ENCODE results near the gene FBXO36. TPM values are rescaled to one million over a fixed set of nuclear protein-coding genes. Genes with fewer than 3 reads are reported as not detected.

Gene FBXO36
- total RNA-seq, 1 experiment from 2014 or later = 2.6 TPM

- Histone ChIP-seq H3K4me1 (ENCODE audit: low read length) (no peaks in the 10 kb centered on the region), H3K27ac (ENCODE audit: low read length) (no peak overlapping the region), H3K9me3 (ENCODE audit: low read length) (no peaks in the 10 kb centered on the region), H3K9ac (ENCODE audit: low read length) (no peak overlapping the region), H3K27me3 (ENCODE audit: low read length) (no peaks in the 10 kb centered on the region), H4K20me1 (ENCODE audit: insufficient read depth, low read depth, low read length) (no peaks in the 10 kb centered on the region), H2AFZ (ENCODE audit: low read length) (no peak overlapping the region), H3K36me3 (ENCODE audit: insufficient read depth, low read length) (no peaks in the 10 kb centered on the region), H3K9me2 (replicated peaks; ENCODE audit: insufficient read depth, low read length) (no peaks in the 10 kb centered on the region), H3K79me2 (ENCODE audit: low read length) (no peaks in the 10 kb centered on the region), H3K4me2 (ENCODE audit: low read depth, low read length, poor library complexity, severe bottlenecking) (no peak overlapping the region), H3K4me3 (ENCODE audit: low read length) (no peak overlapping the region)
- no peak for DNase-seq
Measured at GRCh38 chr2:230016844-230017243, 94.5 kb downstream of the FBXO36 start.

GRCh38 chr2:230018153-230018552 is 95.8 kb downstream of the FBXO36 start:
- H4K20me1 ChIP-seq (ENCODE audit: insufficient read depth, low read depth, low read length) = no peaks in the 10 kb centered on the region
- H2AFZ ChIP-seq (ENCODE audit: low read length) = no peak overlapping the region
- no peaks in the 10 kb centered on the region for H3K9me3 ChIP-seq (ENCODE audit: low read length)
- no peaks in the 10 kb centered on the region for H3K4me1 ChIP-seq (ENCODE audit: low read length)
- no peaks in the 10 kb centered on the region for H3K27me3 ChIP-seq (ENCODE audit: low read length)
- DNase-seq = no peak
- no peak overlapping the region for H3K4me3 ChIP-seq (ENCODE audit: low read length)
- no peaks in the 10 kb centered on the region for H3K79me2 ChIP-seq (ENCODE audit: low read length)
- H3K36me3 ChIP-seq (ENCODE audit: insufficient read depth, low read length) = no peaks in the 10 kb centered on the region
- H3K27ac ChIP-seq (ENCODE audit: low read length) = no peak overlapping the region
- H3K4me2 ChIP-seq (ENCODE audit: low read depth, low read length, poor library complexity, severe bottlenecking) = no peak overlapping the region
- H3K9ac ChIP-seq (ENCODE audit: low read length) = no peak overlapping the region
- H3K9me2 ChIP-seq (replicated peaks; ENCODE audit: insufficient read depth, low read length) = no peaks in the 10 kb centered on the region

- H3K79me2 ChIP-seq (ENCODE audit: low read length) = no peaks in the 10 kb centered on the region
- H3K4me2 ChIP-seq (ENCODE audit: low read depth, low read length, poor library complexity, severe bottlenecking) = no peak overlapping the region
- no peaks in the 10 kb centered on the region for H3K36me3 ChIP-seq (ENCODE audit: insufficient read depth, low read length)
- no peaks in the 10 kb centered on the region for H3K9me2 ChIP-seq (replicated peaks; ENCODE audit: insufficient read depth, low read length)
- no peak overlapping the region for H2AFZ ChIP-seq (ENCODE audit: low read length)
- H3K9ac ChIP-seq (ENCODE audit: low read length) = no peak overlapping the region
- H3K27me3 ChIP-seq (ENCODE audit: low read length) = no peaks in the 10 kb centered on the region
- no peak overlapping the region for H3K27ac ChIP-seq (ENCODE audit: low read length)
- no peaks in the 10 kb centered on the region for H4K20me1 ChIP-seq (ENCODE audit: insufficient read depth, low read depth, low read length)
- no peaks in the 10 kb centered on the region for H3K4me1 ChIP-seq (ENCODE audit: low read length)
- DNase-seq = no peak
- H3K9me3 ChIP-seq (ENCODE audit: low read length) = no peaks in the 10 kb centered on the region
- H3K4me3 ChIP-seq (ENCODE audit: low read length) = no peak overlapping the region
Measured at GRCh38 chr2:230019742-230020141, 97.4 kb downstream of the FBXO36 start.

GRCh38 chr2:230023313-230023712 is 101.0 kb downstream of the FBXO36 start:
- DNase-seq = no peak
- Histone ChIP-seq H3K9ac (ENCODE audit: low read length) (no peak overlapping the region), H3K9me2 (replicated peaks; ENCODE audit: insufficient read depth, low read length) (no peaks in the 10 kb centered on the region), H3K79me2 (ENCODE audit: low read length) (no peaks in the 10 kb centered on the region), H3K4me3 (ENCODE audit: low read length) (no peak overlapping the region), H3K9me3 (ENCODE audit: low read length) (no peaks in the 10 kb centered on the region), H3K4me2 (ENCODE audit: low read depth, low read length, poor library complexity, severe bottlenecking) (no peak overlapping the region), H3K36me3 (ENCODE audit: insufficient read depth, low read length) (no peaks in the 10 kb centered on the region), H4K20me1 (ENCODE audit: insufficient read depth, low read depth, low read length) (no peaks in the 10 kb centered on the region), H3K27me3 (ENCODE audit: low read length) (no peaks in the 10 kb centered on the region), H2AFZ (ENCODE audit: low read length) (no peak overlapping the region), H3K27ac (ENCODE audit: low read length) (no peak overlapping the region), H3K4me1 (ENCODE audit: low read length) (no peaks in the 10 kb centered on the region)

- no peaks in the 10 kb centered on the region for H4K20me1 ChIP-seq (ENCODE audit: insufficient read depth, low read depth, low read length)
- no peak overlapping the region for H3K4me2 ChIP-seq (ENCODE audit: low read depth, low read length, poor library complexity, severe bottlenecking)
- no peaks in the 10 kb centered on the region for H3K27me3 ChIP-seq (ENCODE audit: low read length)
- no peak overlapping the region for H3K4me3 ChIP-seq (ENCODE audit: low read length)
- H3K79me2 ChIP-seq (ENCODE audit: low read length) = no peaks in the 10 kb centered on the region
- no peaks in the 10 kb centered on the region for H3K9me3 ChIP-seq (ENCODE audit: low read length)
- H3K27ac ChIP-seq (ENCODE audit: low read length) = no peak overlapping the region
- DNase-seq = no peak
- no peaks in the 10 kb centered on the region for H3K4me1 ChIP-seq (ENCODE audit: low read length)
- H3K9ac ChIP-seq (ENCODE audit: low read length) = no peak overlapping the region
- H3K36me3 ChIP-seq (ENCODE audit: insufficient read depth, low read length) = no peaks in the 10 kb centered on the region
- H2AFZ ChIP-seq (ENCODE audit: low read length) = no peak overlapping the region
- no peaks in the 10 kb centered on the region for H3K9me2 ChIP-seq (replicated peaks; ENCODE audit: insufficient read depth, low read length)
Measured at GRCh38 chr2:230042195-230042594, 119.9 kb downstream of the FBXO36 start.

GRCh38 chr2:230043025-230043424 is 120.7 kb downstream of the FBXO36 start:
- Histone ChIP-seq H3K9me2 (replicated peaks; ENCODE audit: insufficient read depth, low read length) (no peaks in the 10 kb centered on the region), H3K4me3 (ENCODE audit: low read length) (no peak overlapping the region), H3K4me2 (ENCODE audit: low read depth, low read length, poor library complexity, severe bottlenecking) (no peak overlapping the region), H3K4me1 (ENCODE audit: low read length) (no peaks in the 10 kb centered on the region), H3K27me3 (ENCODE audit: low read length) (no peaks in the 10 kb centered on the region), H3K9me3 (ENCODE audit: low read length) (no peaks in the 10 kb centered on the region), H2AFZ (ENCODE audit: low read length) (no peak overlapping the region), H3K27ac (ENCODE audit: low read length) (no peak overlapping the region), H3K79me2 (ENCODE audit: low read length) (no peaks in the 10 kb centered on the region), H3K36me3 (ENCODE audit: insufficient read depth, low read length) (no peaks in the 10 kb centered on the region), H4K20me1 (ENCODE audit: insufficient read depth, low read depth, low read length) (no peaks in the 10 kb centered on the region), H3K9ac (ENCODE audit: low read length) (no peak overlapping the region)
- no peak for DNase-seq

- no peak overlapping the region for H2AFZ ChIP-seq (ENCODE audit: low read length)
- no peaks in the 10 kb centered on the region for H3K27me3 ChIP-seq (ENCODE audit: low read length)
- H3K4me3 ChIP-seq (ENCODE audit: low read length) = no peak overlapping the region
- H3K79me2 ChIP-seq (ENCODE audit: low read length) = no peaks in the 10 kb centered on the region
- no peak overlapping the region for H3K27ac ChIP-seq (ENCODE audit: low read length)
- H3K9me2 ChIP-seq (replicated peaks; ENCODE audit: insufficient read depth, low read length) = no peaks in the 10 kb centered on the region
- H3K4me2 ChIP-seq (ENCODE audit: low read depth, low read length, poor library complexity, severe bottlenecking) = no peak overlapping the region
- H3K36me3 ChIP-seq (ENCODE audit: insufficient read depth, low read length) = no peaks in the 10 kb centered on the region
- no peak overlapping the region for H3K9ac ChIP-seq (ENCODE audit: low read length)
- H3K4me1 ChIP-seq (ENCODE audit: low read length) = no peaks in the 10 kb centered on the region
- DNase-seq = no peak
- no peaks in the 10 kb centered on the region for H4K20me1 ChIP-seq (ENCODE audit: insufficient read depth, low read depth, low read length)
- H3K9me3 ChIP-seq (ENCODE audit: low read length) = no peaks in the 10 kb centered on the region
Measured at GRCh38 chr2:230043461-230043860, 121.2 kb downstream of the FBXO36 start.

- H2AFZ ChIP-seq (ENCODE audit: low read length) = no peak overlapping the region
- H3K27ac ChIP-seq (ENCODE audit: low read length) = no peak overlapping the region
- no peak overlapping the region for H3K4me3 ChIP-seq (ENCODE audit: low read length)
- no peaks in the 10 kb centered on the region for H3K79me2 ChIP-seq (ENCODE audit: low read length)
- H3K27me3 ChIP-seq (ENCODE audit: low read length) = no peaks in the 10 kb centered on the region
- no peak for DNase-seq
- no peaks in the 10 kb centered on the region for H3K9me2 ChIP-seq (replicated peaks; ENCODE audit: insufficient read depth, low read length)
- no peaks in the 10 kb centered on the region for H3K4me1 ChIP-seq (ENCODE audit: low read length)
- H4K20me1 ChIP-seq (ENCODE audit: insufficient read depth, low read depth, low read length) = no peaks in the 10 kb centered on the region
- no peak overlapping the region for H3K4me2 ChIP-seq (ENCODE audit: low read depth, low read length, poor library complexity, severe bottlenecking)
- no peaks in the 10 kb centered on the region for H3K36me3 ChIP-seq (ENCODE audit: insufficient read depth, low read length)
- H3K9ac ChIP-seq (ENCODE audit: low read length) = no peak overlapping the region
- no peaks in the 10 kb centered on the region for H3K9me3 ChIP-seq (ENCODE audit: low read length)
Measured at GRCh38 chr2:230046491-230046890, 124.2 kb downstream of the FBXO36 start.

All from Karpas-422 (cell line).